IMR-90 (cell line): ENCODE data around the gene APC2. TPM values are rescaled to one million over a fixed set of nuclear protein-coding genes. Genes with fewer than 3 reads are reported as not detected.

Source experiments
- ATAC-seq: fragments of 200-7000 bp; cut with Tn5 transposase; 2 replicates; pipeline ENCODE4 v1.9.1; 2020; ENCODE audit warnings: low read depth, mild to moderate bottlenecking, moderate library complexity
- BruUV-seq: library from RNA; stranded (reverse); fragments of 400-500 nt; replicated peaks from 2 replicates; lab custom pipeline; 2021; lab: Mats Ljungman, UMichigan
- CTCF ChIA-PET: fragments of 300-600 bp; formaldehyde crosslinking; extraction: SDS; loops from one replicate; lab custom pipeline; 2021; ENCODE audit warnings: antibody characterized with exemption; lab: Yijun Ruan, JAX
- POLR2A ChIA-PET: fragments of 300-600 bp; sonication (Branson Sonifier 250); formaldehyde crosslinking; loops from one replicate; lab custom pipeline; 2022; ENCODE audit warnings: antibody characterized with exemption; ENCODE audit not compliant: unreplicated experiment; lab: Charles Lee
- DNase-seq: peaks from one replicate; pipeline ENCODE4 v3.0.0; 2013
- H2AFZ ChIP-seq: replicated peaks from 2 replicates; pipeline ENCODE3; 2013; ENCODE audit warnings: low read length, mild to moderate bottlenecking; ENCODE audit not compliant: poor library complexity
- H2AK5ac ChIP-seq: 2 replicates; pipeline ENCODE4 v1.6.1; 2013; ENCODE audit warnings: low read depth, low read length, inconsistent platforms
- H2AK9ac ChIP-seq: replicated peaks from 2 replicates; pipeline ENCODE3; 2013; ENCODE audit warnings: mild to moderate bottlenecking, low read depth, low read length, moderate library complexity; ENCODE audit not compliant: poor library complexity
- H2BK120ac ChIP-seq: 2 replicates; pipeline ENCODE4 v1.6.1; 2013; ENCODE audit warnings: low read depth, low read length, inconsistent platforms
- H2BK15ac ChIP-seq: 3 replicates; pipeline ENCODE4 v1.6.1; 2013; ENCODE audit warnings: low read depth, low read length, inconsistent platforms
- H2BK20ac ChIP-seq: 2 replicates; pipeline ENCODE4 v1.6.1; 2013; ENCODE audit warnings: low read depth, mild to moderate bottlenecking, inconsistent platforms, low read length, moderate library complexity
- H2BK5ac ChIP-seq: 2 replicates; pipeline ENCODE4 v1.6.1; 2013; ENCODE audit warnings: mild to moderate bottlenecking, low read depth, low read length, inconsistent platforms; ENCODE audit not compliant: poor library complexity, severe bottlenecking
- H3K14ac ChIP-seq: replicated peaks from 2 replicates; pipeline ENCODE4 v1.6.1; 2013; ENCODE audit warnings: low read depth, low read length, inconsistent platforms
- H3K18ac ChIP-seq: 2 replicates; pipeline ENCODE4 v1.6.1; 2013; ENCODE audit warnings: low read depth, low read length, control low read depth
- H3K23ac ChIP-seq: 2 replicates; pipeline ENCODE4 v1.6.1; 2013; ENCODE audit warnings: low read depth, low read length, inconsistent platforms
- H3K27ac ChIP-seq: 2 replicates; pipeline ENCODE4 v1.5.1; 2013; ENCODE audit warnings: mild to moderate bottlenecking, control low read depth, low read length; ENCODE audit not compliant: insufficient read depth
- H3K27me3 ChIP-seq: 2 replicates; pipeline ENCODE4 v1.6.1; 2013; ENCODE audit warnings: low read length; ENCODE audit not compliant: control insufficient read depth, insufficient read depth
- H3K36me3 ChIP-seq: 2 replicates; pipeline ENCODE4 v1.6.1; 2013; ENCODE audit warnings: low read length, mixed read lengths; ENCODE audit not compliant: control insufficient read depth, insufficient read depth
- H3K4ac ChIP-seq: 2 replicates; pipeline ENCODE4 v1.6.1; 2013; ENCODE audit warnings: low read depth, low read length, inconsistent platforms
- H3K4me1 ChIP-seq: 2 replicates; pipeline ENCODE4 v1.6.1; 2013; ENCODE audit warnings: low read length, mixed read lengths; ENCODE audit not compliant: control insufficient read depth, insufficient read depth
- H3K4me2 ChIP-seq: 2 replicates; pipeline ENCODE4 v1.6.1; 2013; ENCODE audit warnings: low read depth, mild to moderate bottlenecking, control low read depth, low read length, moderate library complexity
- H3K4me3 ChIP-seq: 2 replicates; pipeline ENCODE4 v1.5.1; 2013; ENCODE audit warnings: low read depth, mild to moderate bottlenecking, control low read depth, low read length, moderate library complexity; ENCODE audit not compliant: insufficient read depth
- H3K56ac ChIP-seq: 2 replicates; pipeline ENCODE4 v1.6.1; 2013; ENCODE audit warnings: low read length, inconsistent platforms; ENCODE audit not compliant: insufficient read depth; ENCODE audit errors: extremely low read depth
- H3K79me1 ChIP-seq, 2 experiments: 2 replicates each; pipeline ENCODE4 v1.6.1; 2013; ENCODE audit warnings: low read length in 2 of 2, inconsistent platforms in 1 of 2, low read depth in 1 of 2
- H3K9ac ChIP-seq: 2 replicates; pipeline ENCODE4 v1.6.1; 2013; ENCODE audit warnings: low read depth, low read length, control low read depth
- H3K9me1 ChIP-seq: 2 replicates; pipeline ENCODE4 v1.6.1; 2013; ENCODE audit warnings: low read length, inconsistent platforms; ENCODE audit not compliant: insufficient read depth
- H3K9me3 ChIP-seq: 2 replicates; pipeline ENCODE4 v1.6.1; 2013; ENCODE audit warnings: low read length; ENCODE audit not compliant: control insufficient read depth, insufficient read depth
- H4K20me1 ChIP-seq: 2 replicates; pipeline ENCODE4 v1.6.1; 2013; ENCODE audit warnings: low read length, inconsistent platforms; ENCODE audit not compliant: insufficient read depth
- H4K5ac ChIP-seq: 2 replicates; pipeline ENCODE4 v1.6.1; 2013; ENCODE audit warnings: mild to moderate bottlenecking, low read depth, low read length, control low read depth
- H4K8ac ChIP-seq, 2 experiments: 2 replicates each; pipeline ENCODE4 v1.6.1; 2013; ENCODE audit warnings: low read depth in 2 of 2, low read length in 2 of 2, control low read depth in 1 of 2, inconsistent platforms in 1 of 2
- H4K91ac ChIP-seq: 2 replicates; pipeline ENCODE4 v1.6.1; 2013; ENCODE audit warnings: low read depth, low read length, inconsistent platforms; ENCODE audit not compliant: insufficient read depth
- CEBPB ChIP-seq: IDR thresholded peaks from 2 replicates; pipeline ENCODE4 v1.6.1; 2012; ENCODE audit warnings: low read depth, low read length, improper control_type of control experiment
- CTCF ChIP-seq: conservative IDR thresholded peaks from 2 replicates; pipeline ENCODE4 v1.5.1; 2012; ENCODE audit warnings: mild to moderate bottlenecking, low read depth, low read length, improper control_type of control experiment
- ELK1 ChIP-seq: fragments of 150-350 bp; IDR thresholded peaks from 2 replicates; pipeline ENCODE4 v1.6.1; 2016; ENCODE audit warnings: low read depth, mild to moderate bottlenecking, low read length, moderate library complexity, borderline replicate concordance
- MXI1 ChIP-seq: IDR thresholded peaks from 2 replicates; pipeline ENCODE4 v1.6.1; 2012; ENCODE audit warnings: low read depth, mild to moderate bottlenecking, low read length, moderate library complexity, borderline replicate concordance
- NFE2L2 ChIP-seq: fragments of 150-350 bp; IDR thresholded peaks from 2 replicates; pipeline ENCODE4 v1.6.1; 2016; ENCODE audit warnings: low read depth, mild to moderate bottlenecking, low read length
- RFX5 ChIP-seq: IDR thresholded peaks from 2 replicates; pipeline ENCODE4 v1.8.0; 2012; ENCODE audit warnings: low read depth, mild to moderate bottlenecking, low read length, moderate library complexity
- SMC3 ChIP-seq: fragments of 150-350 bp; IDR thresholded peaks from 2 replicates; pipeline ENCODE4 v1.6.1; 2016; ENCODE audit warnings: low read depth, mild to moderate bottlenecking, antibody characterized with exemption, low read length, moderate library complexity
- USF2 ChIP-seq: fragments of 150-350 bp; IDR thresholded peaks from 2 replicates; pipeline ENCODE4 v1.6.1; 2017; ENCODE audit warnings: mild to moderate bottlenecking, antibody characterized with exemption, low read length, low read depth
- WGBS, 2 experiments: methylation state at CpG; one replicate each; pipeline versions ENCODE4 v1.1.5 to v1.1.7; 2013; ENCODE audit warnings: missing lambda C conversion rate in 2 of 2; ENCODE audit not compliant: insufficient read length in 1 of 2; ENCODE audit errors: extremely low coverage in 2 of 2; 5-methylcytosine and 5-hydroxymethylcytosine counted together
- dilution Hi-C: fragments of 300-500 bp; cut with HindIII; formaldehyde crosslinking; loops from one replicate; pipeline ENCODE4 v1.14.3; 2018; ENCODE audit warnings: low sequenced_read_pairs; ENCODE audit not compliant: unreplicated experiment
- in situ Hi-C: fragments of 300-500 bp; cut with MboI; formaldehyde crosslinking; loops from 3 replicates; pipeline ENCODE4 v1.14.3; 2019; ENCODE audit warnings: low sequenced_read_pairs, inconsistent platforms, mixed read lengths
- intact Hi-C: fragments of 100-400 bp; cut with micrococcal nuclease; formaldehyde crosslinking; loops from 2 replicates; pipeline ENCODE4 v1.10.0; 2022
- polyA plus RNA-seq, 3 experiments: library from polyadenylated mRNA; depleted of rRNA; stranded (reverse); fragments of >200 nt; gene quantifications; 2 replicates each; pipeline ENCODE4 v1.2.3, GENCODE V29; 2012; ENCODE audit warnings: low replicate concordance in 1 of 3
- total RNA-seq: library from RNA; depleted of rRNA; stranded (reverse); fragments of >200 nt; gene quantifications from 2 replicates; pipeline ENCODE4 v1.2.3, GENCODE V29; 2012

APC2 gene
- total and polyA plus RNA-seq, 2 of the 4 experiments (the other 2 are of a cell fraction), result 0.36 to 0.41 TPM

- no TSS peak for BruUV-seq
- H3K27ac ChIP-seq, result no peak overlapping the region
- no peak overlapping the region for H2BK20ac ChIP-seq
- TF ChIP-seq MXI1 (no peak), USF2 (no peak), NFE2L2 (no peak), SMC3 (no peak), ELK1 (no peak), CEBPB (no peak), CTCF (no peak), RFX5 (no peak)
- no peaks in the 10 kb centered on the region for H3K9me1 ChIP-seq
- in situ Hi-C loops (no loop called here), intact Hi-C loops (no loop called here), dilution Hi-C loops (no loop called here)
- no peak overlapping the region for H4K8ac ChIP-seq
- H3K27me3 ChIP-seq, result peaks cover 76% of the 10 kb centered on the region
- no peaks in the 10 kb centered on the region for H3K9me3 ChIP-seq
- H2AK5ac ChIP-seq, result no peak overlapping the region
- H4K5ac ChIP-seq, result no peak overlapping the region
- no peak overlapping the region for H3K9ac ChIP-seq
- H3K14ac ChIP-seq, result no peak overlapping the region
- no peak for DNase-seq
- H4K20me1 ChIP-seq, result peaks cover 50% of the 10 kb centered on the region
- H3K79me1 ChIP-seq, result no peaks in the 10 kb centered on the region
- H3K4me3 ChIP-seq, result no peak overlapping the region
- WGBS, 2 experiments, result 37% methylated on average over 13 of the region's 22 CpGs; no CpG with 5 or more reads in 1 of the 2 experiments
- H3K56ac ChIP-seq, result no peak overlapping the region
- H2BK120ac ChIP-seq, result no peak overlapping the region
- H3K4me1 ChIP-seq, result no peaks in the 10 kb centered on the region; the same call in 1 of the 2 replicates
- H4K91ac ChIP-seq, result no peak overlapping the region
- ChIA-PET CTCF (interaction anchor here (0.9 kb wide), 1 partner anchor 15 kb away, joined by 3 read pairs; no protein-coding TSS in a partner anchor), POLR2A (no interaction called here)
- no peak overlapping the region for H2BK15ac ChIP-seq
- no peak overlapping the region for H3K18ac ChIP-seq
- H2AK9ac ChIP-seq, result no peak overlapping the region
- ATAC-seq, result no peak
- no peak overlapping the region for H2BK5ac ChIP-seq
- no peak overlapping the region for H3K4ac ChIP-seq
- no peak overlapping the region for H3K23ac ChIP-seq
- H3K4me2 ChIP-seq, result no peak overlapping the region
- no peaks in the 10 kb centered on the region for H3K36me3 ChIP-seq
- no peak overlapping the region for H2AFZ ChIP-seq
These were observed 1.1 kb downstream of the APC2 start for GRCh38 chr19:1450735-1451731.
